Keratinocyte (primary cell): ENCODE data around the gene MTA3. TPM values are rescaled to one million over a fixed set of nuclear protein-coding genes. Genes with fewer than 3 reads are reported as not detected.

Experiments used
- DNase-seq: peaks from one replicate; pipeline ENCODE4 v3.0.0-alpha.2; 2011; ENCODE audit warnings: low read depth, missing footprints, low spot score
- FAIRE-seq: peaks from 2 replicates; lab custom pipeline; 2011; peaks lifted over from hg19 to GRCh38; lab: Jason Lieb, UNC
- H2AFZ ChIP-seq: 2 replicates; pipeline ENCODE4 v1.6.0; 2012; ENCODE audit warnings: low read length, control low read depth, inconsistent platforms; ENCODE audit not compliant: control insufficient read depth
- H3K27ac ChIP-seq: 2 replicates; pipeline ENCODE4 v1.5.1; 2011; ENCODE audit warnings: low read length; ENCODE audit not compliant: control insufficient read depth, insufficient read depth
- H3K27me3 ChIP-seq: 3 replicates; pipeline ENCODE4 v1.6.0; 2011; ENCODE audit warnings: low read length; ENCODE audit not compliant: control insufficient read depth, insufficient read depth; ENCODE audit errors: extremely low read depth
- H3K36me3 ChIP-seq, 2 experiments: 2 replicates in 1 of 2; 3 replicates in 1 of 2; pipeline ENCODE4 v1.5.1; 2011; ENCODE audit warnings: low read length in 2 of 2, mild to moderate bottlenecking in 1 of 2; ENCODE audit not compliant: control insufficient read depth in 2 of 2, insufficient read depth in 2 of 2; ENCODE audit errors: extremely low read depth in 1 of 2
- H3K4me1 ChIP-seq: 3 replicates; pipeline ENCODE4 v1.5.1; 2011; ENCODE audit warnings: low read length; ENCODE audit not compliant: control insufficient read depth, insufficient read depth; ENCODE audit errors: extremely low read depth
- H3K4me2 ChIP-seq: 3 replicates; pipeline ENCODE4 v1.6.0; 2011; ENCODE audit warnings: low read depth, low read length; ENCODE audit not compliant: control insufficient read depth, insufficient read depth; ENCODE audit errors: extremely low read depth
- H3K4me3 ChIP-seq, 3 experiments: fragments of 200-600 bp in 1 of 3; sonication (generic) in 1 of 3; 2 replicates in 2 of 3; 3 replicates in 1 of 3; pipeline ENCODE4 v1.5.1; 2011 to 2016; ENCODE audit warnings: low read length in 3 of 3, mild to moderate bottlenecking in 3 of 3, control low read depth in 2 of 3, inconsistent platforms in 1 of 3, low read depth in 1 of 3, mixed read lengths in 1 of 3, mixed run types in 1 of 3, moderate library complexity in 1 of 3; ENCODE audit not compliant: control insufficient read depth in 2 of 3, insufficient read depth in 2 of 3; ENCODE audit errors: extremely low read depth in 1 of 3
- H3K79me2 ChIP-seq: 2 replicates; pipeline ENCODE4 v1.6.0; 2012; ENCODE audit warnings: low read length; ENCODE audit not compliant: control insufficient read depth, insufficient read depth
- H3K9ac ChIP-seq: 3 replicates; pipeline ENCODE4 v1.6.0; 2011; ENCODE audit warnings: low read length; ENCODE audit not compliant: control insufficient read depth, insufficient read depth; ENCODE audit errors: extremely low read depth
- H3K9me1 ChIP-seq: 3 replicates; pipeline ENCODE4 v1.6.0; 2011; ENCODE audit warnings: low read length; ENCODE audit not compliant: control insufficient read depth, insufficient read depth; ENCODE audit errors: extremely low read depth
- H3K9me3 ChIP-seq: 2 replicates; pipeline ENCODE4 v1.5.1; 2012; ENCODE audit warnings: low read depth, low read length; ENCODE audit not compliant: control insufficient read depth
- H4K20me1 ChIP-seq: 3 replicates; pipeline ENCODE4 v1.6.0; 2011; ENCODE audit warnings: low read length; ENCODE audit not compliant: control insufficient read depth, insufficient read depth; ENCODE audit errors: extremely low read depth
- EZH2 ChIP-seq: IDR thresholded peaks from one replicate; pipeline ENCODE4 v1.6.1; 2012; ENCODE audit warnings: inconsistent platforms, mild to moderate bottlenecking, low read length, moderate library complexity
- dilution Hi-C: fragments of 300-500 bp; cut with MboI; formaldehyde crosslinking; loops from one replicate; pipeline ENCODE4 v1.7.0; 2020; ENCODE audit warnings: low sequenced_read_pairs; ENCODE audit not compliant: extremely low pct_ligation_motif_present
- polyA plus RNA-seq, 5 experiments: library from polyadenylated mRNA; depleted of rRNA in 3 of 5; stranded (reverse) in 3 of 5; stranded (forward) in 1 of 5; unstranded in 1 of 5; fragments of >200 nt; gene quantifications; 1 replicate in 1 of 5; 2 replicates in 3 of 5; 3 replicates in 1 of 5; pipeline versions ENCODE4 v1.2.1 to v1.2.3, GENCODE V29; 2011 to 2012; ENCODE audit warnings: missing spikeins in 2 of 5, low read depth in 1 of 5, low replicate concordance in 1 of 5
- TF ChIP-seq, protein P1 (sequence below), 3 experiments: IDR thresholded peaks in 1 of 3; conservative IDR thresholded peaks in 1 of 3; optimal IDR thresholded peaks in 1 of 3; 2 replicates in 2 of 3; 3 replicates in 1 of 3; pipeline versions ENCODE3 to v1.5.1; 2011; ENCODE audit warnings: low read length in 3 of 3, mild to moderate bottlenecking in 3 of 3, moderate library complexity in 2 of 3, control low read depth in 1 of 3, inconsistent platforms in 1 of 3; ENCODE audit not compliant: insufficient read depth in 2 of 3; ENCODE audit errors: extremely low read depth in 1 of 3

The MTA3 gene
- polyA plus RNA-seq, 1 donor (not counting 4 experiments of a cell fraction or from before 2014, with no cell fraction given), result 34.3 TPM

DNA sequence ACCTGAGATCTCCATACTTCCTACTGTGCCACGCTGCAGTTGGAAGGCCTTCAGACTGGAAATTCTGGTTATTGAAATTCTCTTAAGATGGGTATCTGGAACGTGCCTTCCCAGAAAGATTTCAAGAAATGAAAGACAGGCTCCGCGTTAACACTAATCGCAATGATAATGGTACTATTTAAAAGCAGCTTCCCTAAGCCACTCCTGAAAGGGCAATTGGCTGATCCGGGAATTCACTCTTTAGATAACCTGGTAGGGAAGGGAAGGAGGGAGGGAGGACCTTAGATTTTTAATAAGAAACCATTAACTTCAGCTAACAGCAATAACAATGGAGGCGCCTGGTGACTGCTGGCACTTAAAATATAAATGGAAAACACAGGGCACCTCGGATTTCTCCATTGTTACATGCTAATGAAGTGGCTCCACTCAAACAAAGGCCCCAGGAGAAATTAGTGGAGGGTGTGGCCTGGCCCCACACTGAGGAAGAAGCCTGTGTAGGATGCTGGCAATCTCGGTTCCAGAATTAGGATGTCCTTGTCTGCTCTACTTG is 22.5 kb upstream of the MTA3 start:
- H3K9me3 ChIP-seq, result no peaks in the 10 kb centered on the region
- H3K9me1 ChIP-seq, result no peaks in the 10 kb centered on the region
- dilution Hi-C loops, result no loop called here
- H3K4me1 ChIP-seq, result no peaks in the 10 kb centered on the region
- H3K79me2 ChIP-seq, result no peaks in the 10 kb centered on the region
- H3K4me3 ChIP-seq, result no peak overlapping the region
- no peak overlapping the region for H3K4me2 ChIP-seq
- H4K20me1 ChIP-seq, result no peaks in the 10 kb centered on the region
- H3K36me3 ChIP-seq, result no peaks in the 10 kb centered on the region
- FAIRE-seq (no peak), DNase-seq (no peak)
- H3K27ac ChIP-seq, result no peak overlapping the region
- no peak overlapping the region for H3K9ac ChIP-seq
- TF ChIP-seq, protein P1, sequence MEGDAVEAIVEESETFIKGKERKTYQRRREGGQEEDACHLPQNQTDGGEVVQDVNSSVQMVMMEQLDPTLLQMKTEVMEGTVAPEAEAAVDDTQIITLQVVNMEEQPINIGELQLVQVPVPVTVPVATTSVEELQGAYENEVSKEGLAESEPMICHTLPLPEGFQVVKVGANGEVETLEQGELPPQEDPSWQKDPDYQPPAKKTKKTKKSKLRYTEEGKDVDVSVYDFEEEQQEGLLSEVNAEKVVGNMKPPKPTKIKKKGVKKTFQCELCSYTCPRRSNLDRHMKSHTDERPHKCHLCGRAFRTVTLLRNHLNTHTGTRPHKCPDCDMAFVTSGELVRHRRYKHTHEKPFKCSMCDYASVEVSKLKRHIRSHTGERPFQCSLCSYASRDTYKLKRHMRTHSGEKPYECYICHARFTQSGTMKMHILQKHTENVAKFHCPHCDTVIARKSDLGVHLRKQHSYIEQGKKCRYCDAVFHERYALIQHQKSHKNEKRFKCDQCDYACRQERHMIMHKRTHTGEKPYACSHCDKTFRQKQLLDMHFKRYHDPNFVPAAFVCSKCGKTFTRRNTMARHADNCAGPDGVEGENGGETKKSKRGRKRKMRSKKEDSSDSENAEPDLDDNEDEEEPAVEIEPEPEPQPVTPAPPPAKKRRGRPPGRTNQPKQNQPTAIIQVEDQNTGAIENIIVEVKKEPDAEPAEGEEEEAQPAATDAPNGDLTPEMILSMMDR (optimal IDR thresholded peaks at IDR 0.05 in 1 of 3, IDR thresholded peaks at IDR 0.05 in 1 of 3, conservative IDR thresholded peaks at IDR 0.05 in 1 of 3; ENCODE audit: extremely low read depth in 1 of 3, insufficient read depth in 2 of 3, low read length in 3 of 3), result no peak
- no peak for TF ChIP-seq EZH2
- H2AFZ ChIP-seq, result peak overlapping the region; percentile 3
- H3K27me3 ChIP-seq, result no peaks in the 10 kb centered on the region

DNA sequence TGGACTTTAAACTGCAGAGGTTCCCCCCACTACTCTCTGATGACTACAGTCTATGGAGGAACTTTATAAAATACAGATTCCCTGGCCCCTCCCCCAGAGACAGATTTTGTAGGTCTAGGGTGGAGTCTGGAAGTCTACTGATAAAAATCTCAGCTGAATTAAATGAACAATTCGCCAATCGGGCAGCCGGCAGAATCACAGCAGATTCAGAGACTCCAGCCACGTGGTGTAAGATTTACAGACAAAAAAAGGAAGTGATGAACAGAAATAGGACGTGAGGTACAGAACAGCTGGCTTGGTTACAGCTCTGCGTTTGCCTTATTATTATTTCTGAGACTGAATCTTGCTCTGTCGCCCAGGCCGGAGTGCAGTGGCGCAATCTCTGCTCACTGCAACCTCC is 21.4 kb upstream of the MTA3 start:
- Histone ChIP-seq H3K9ac (no peak overlapping the region), H4K20me1 (no peaks in the 10 kb centered on the region), H3K9me1 (no peaks in the 10 kb centered on the region), H3K4me3 (no peak overlapping the region), H3K4me2 (no peak overlapping the region), H3K79me2 (no peaks in the 10 kb centered on the region), H2AFZ (no peak overlapping the region), H3K27ac (no peak overlapping the region), H3K36me3 (no peaks in the 10 kb centered on the region), H3K9me3 (no peaks in the 10 kb centered on the region), H3K27me3 (no peaks in the 10 kb centered on the region), H3K4me1 (no peaks in the 10 kb centered on the region)
- dilution Hi-C loops, result no loop called here
- FAIRE-seq (no peak), DNase-seq (no peak)
- TF ChIP-seq EZH2, result no peak
- TF ChIP-seq, protein P1 (optimal IDR thresholded peaks at IDR 0.05 in 1 of 3, IDR thresholded peaks at IDR 0.05 in 1 of 3, conservative IDR thresholded peaks at IDR 0.05 in 1 of 3; ENCODE audit: extremely low read depth in 1 of 3, insufficient read depth in 2 of 3, low read length in 3 of 3), result no peak
